Astrocyte of the spinal cord (primary cell): ENCODE results near the gene NAA25.

Source experiments
- DNase-seq: peaks from one replicate; pipeline ENCODE4 v3.0.0; 2011; ENCODE audit warnings: low read depth, low spot score
- H3K4me3 ChIP-seq: 2 replicates; pipeline ENCODE4 v1.5.1; 2011; ENCODE audit warnings: low read depth, mild to moderate bottlenecking, low read length, moderate library complexity
- in situ Hi-C: cut with HindIII; loops from 2 replicates; pipeline ENCODE4 v1.10.0; 2017; ENCODE audit warnings: low sequenced_read_pairs
- TF ChIP-seq, protein P1 (sequence below): IDR thresholded peaks from 2 replicates; pipeline ENCODE4 v1.5.1; 2012; ENCODE audit warnings: low read depth, mild to moderate bottlenecking, low read length, inconsistent platforms

Gene NAA25

DNA sequence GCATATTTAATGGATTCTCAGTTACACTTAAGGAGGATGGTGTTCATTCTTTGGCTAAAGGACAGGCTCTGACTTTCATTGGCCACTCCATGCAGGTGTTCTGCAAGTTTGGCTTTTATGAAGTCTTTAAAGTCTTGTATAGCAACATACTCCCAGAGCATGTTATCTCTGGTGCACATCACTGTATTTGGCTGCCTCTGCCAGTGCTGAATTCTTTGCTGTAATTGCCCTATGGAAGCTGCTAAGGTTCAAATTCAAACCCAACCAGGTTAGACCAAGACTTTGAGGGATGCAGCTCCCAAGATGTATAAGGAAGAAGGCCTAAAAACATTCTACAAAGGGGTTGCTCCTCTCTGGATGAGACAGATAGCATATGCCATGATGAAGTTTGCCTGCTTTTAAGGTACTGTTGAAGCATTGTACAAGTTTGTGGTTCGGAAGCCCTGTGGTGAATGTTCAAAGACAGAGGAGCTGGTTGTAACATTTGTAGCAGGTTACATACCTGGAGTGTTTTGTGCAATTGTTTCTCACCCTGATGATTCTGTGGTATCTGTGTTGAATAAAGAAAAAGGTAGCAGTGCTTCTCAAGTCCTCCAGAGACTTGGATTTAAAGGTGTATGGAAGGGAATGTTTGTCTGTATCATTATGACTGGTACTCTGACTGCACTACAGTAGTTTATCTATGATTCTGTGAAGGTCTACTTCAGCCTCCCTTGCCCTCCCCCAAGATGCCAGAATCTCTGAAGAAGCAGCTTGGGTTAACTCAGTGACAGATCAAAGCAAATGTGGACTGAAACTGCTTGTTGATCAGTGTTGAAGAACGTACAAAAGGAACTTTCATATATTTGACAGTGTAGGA lies 115.1 kb downstream of the NAA25 start:
- no peak for DNase-seq
- in situ Hi-C loops, result no loop called here
- no peak overlapping the region for H3K4me3 ChIP-seq
- TF ChIP-seq, protein P1, sequence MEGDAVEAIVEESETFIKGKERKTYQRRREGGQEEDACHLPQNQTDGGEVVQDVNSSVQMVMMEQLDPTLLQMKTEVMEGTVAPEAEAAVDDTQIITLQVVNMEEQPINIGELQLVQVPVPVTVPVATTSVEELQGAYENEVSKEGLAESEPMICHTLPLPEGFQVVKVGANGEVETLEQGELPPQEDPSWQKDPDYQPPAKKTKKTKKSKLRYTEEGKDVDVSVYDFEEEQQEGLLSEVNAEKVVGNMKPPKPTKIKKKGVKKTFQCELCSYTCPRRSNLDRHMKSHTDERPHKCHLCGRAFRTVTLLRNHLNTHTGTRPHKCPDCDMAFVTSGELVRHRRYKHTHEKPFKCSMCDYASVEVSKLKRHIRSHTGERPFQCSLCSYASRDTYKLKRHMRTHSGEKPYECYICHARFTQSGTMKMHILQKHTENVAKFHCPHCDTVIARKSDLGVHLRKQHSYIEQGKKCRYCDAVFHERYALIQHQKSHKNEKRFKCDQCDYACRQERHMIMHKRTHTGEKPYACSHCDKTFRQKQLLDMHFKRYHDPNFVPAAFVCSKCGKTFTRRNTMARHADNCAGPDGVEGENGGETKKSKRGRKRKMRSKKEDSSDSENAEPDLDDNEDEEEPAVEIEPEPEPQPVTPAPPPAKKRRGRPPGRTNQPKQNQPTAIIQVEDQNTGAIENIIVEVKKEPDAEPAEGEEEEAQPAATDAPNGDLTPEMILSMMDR, result no peak

DNA sequence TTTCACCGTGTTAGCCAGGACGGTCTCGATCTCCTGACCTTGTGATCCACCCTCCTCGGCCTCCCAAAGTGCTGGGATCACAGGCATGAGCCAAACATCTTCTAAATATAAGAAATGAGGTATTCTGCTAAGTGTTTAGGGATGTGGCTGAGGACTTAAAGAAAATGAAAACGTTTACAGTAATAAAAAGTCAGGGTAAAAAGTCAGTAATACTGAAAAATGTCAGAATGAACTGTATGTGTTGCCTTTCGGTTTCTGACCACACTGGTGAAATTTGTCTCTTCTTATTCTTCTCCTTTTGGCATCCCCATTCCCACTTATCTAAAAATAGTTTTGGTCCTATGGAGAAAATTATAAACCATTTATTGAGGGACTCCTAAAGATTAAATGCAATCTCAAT lies 116.1 kb downstream of the NAA25 start:
- no peak for DNase-seq
- TF ChIP-seq, protein P1, result no peak

DNA sequence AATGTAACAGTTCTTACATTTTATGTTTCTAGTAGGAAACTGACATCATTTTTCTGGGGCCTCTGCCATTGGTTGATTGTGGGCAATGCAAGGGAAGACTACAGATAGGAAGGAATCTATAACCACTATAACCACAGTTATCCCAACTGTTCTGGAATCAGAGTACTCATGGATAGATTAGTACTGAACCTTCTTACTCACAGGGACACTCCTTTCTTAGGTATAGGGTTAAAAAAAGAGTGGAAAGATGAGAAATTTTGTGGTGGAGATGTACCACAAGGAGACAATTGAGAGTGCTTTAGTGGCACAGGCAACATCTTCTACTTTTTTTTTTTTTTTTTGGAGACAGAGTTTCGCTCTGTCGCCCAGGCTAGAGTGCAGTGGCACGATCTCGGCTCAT lies 116.6 kb downstream of the NAA25 start:
- DNase-seq, result peak; percentile 27
- no peak overlapping the region for H3K4me3 ChIP-seq
- TF ChIP-seq, protein P1, result no peak
- in situ Hi-C loops, result no loop called here

More for the DNA sequence above, 116.1 kb downstream of the NAA25 start:
- in situ Hi-C loops, result no loop called here
- H3K4me3 ChIP-seq, result no peak overlapping the region

DNA sequence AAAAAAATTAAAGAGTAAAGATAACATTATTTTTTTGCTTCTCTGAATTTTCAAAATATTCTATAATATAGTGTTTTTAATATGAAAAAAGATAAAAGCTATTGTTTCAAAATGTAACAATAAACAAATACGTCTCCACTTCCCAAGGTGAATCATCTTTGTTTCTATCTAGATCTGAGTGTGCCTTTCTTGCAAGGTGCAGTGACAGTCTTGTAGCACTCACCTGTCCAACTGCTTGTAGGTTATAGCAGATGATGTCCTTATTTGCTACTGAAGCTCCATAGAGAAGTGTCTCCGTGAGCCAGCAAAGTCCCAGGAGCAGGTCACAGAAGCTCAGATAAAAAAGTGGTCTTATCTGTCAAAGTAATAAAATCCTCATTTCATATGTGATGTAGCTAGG lies 117.0 kb downstream of the NAA25 start:
- TF ChIP-seq, protein P1, result no peak
- in situ Hi-C loops, result no loop called here
- H3K4me3 ChIP-seq, result no peak overlapping the region
- DNase-seq, result no peak

DNA sequence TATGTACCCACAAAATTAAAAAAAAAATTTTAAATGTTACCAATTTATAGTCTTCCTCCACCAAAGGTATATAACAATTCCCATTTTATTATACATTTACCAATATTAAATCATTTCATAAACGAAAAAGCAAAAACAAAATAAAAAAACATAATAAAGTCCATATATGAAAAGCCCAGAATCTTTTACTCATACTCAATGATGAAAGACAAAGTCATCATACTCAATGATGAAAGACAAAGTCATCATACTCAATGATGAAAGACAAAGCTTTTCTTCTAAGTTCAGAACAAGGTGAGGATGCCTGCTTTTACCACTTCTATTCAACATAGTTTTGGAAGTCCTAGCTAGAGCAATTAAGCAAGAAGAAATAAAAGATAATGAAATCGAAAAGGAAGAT lies 123.8 kb downstream of the NAA25 start:
- TF ChIP-seq, protein P1, result no peak
- in situ Hi-C loops, result no loop called here

DNA sequence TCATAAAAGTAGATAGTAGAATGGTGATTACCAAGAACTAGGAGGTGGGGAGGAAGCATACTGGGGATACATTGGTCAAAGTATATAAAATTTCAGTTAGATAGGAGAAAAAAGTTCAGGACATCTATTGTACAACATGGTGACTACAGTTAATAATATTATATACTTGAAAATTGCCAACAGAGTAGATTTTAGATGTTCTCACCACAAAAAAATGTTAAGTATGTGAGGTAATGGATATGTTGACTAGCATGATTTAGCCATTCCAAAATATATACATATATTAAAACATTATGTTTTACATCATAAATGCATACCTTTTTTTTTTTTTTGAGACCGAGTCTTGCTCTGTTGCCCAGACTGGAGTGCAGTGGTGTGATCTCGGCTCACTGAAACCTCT lies 126.6 kb downstream of the NAA25 start:
- H3K4me3 ChIP-seq, result no peak overlapping the region
- DNase-seq, result peak; percentile 9
- in situ Hi-C loops, result no loop called here
- TF ChIP-seq, protein P1, result no peak

More for the DNA sequence above, 123.8 kb downstream of the NAA25 start:
- H3K4me3 ChIP-seq, result no peak overlapping the region
- no peak for DNase-seq
